Right lung (tissue), 5 donors: ENCODE measurements around the gene HCN2. TPM values are rescaled to one million over a fixed set of nuclear protein-coding genes. Genes with fewer than 3 reads are reported as not detected.
"Not testable (repeated sequence)": the region's sequence is repeated elsewhere in the genome, so short reads cannot be mapped to it uniquely, and the experiment has no call there.

Experiments
- DNase-seq, 2 donors: peaks; one replicate each; pipeline ENCODE4 v3.0.0-alpha.2; 2013
- polyA plus RNA-seq, 5 donors: library from polyadenylated mRNA; unstranded; fragments of 120-200 nt; gene quantifications; one replicate each; pipeline versions ENCODE4 v1.2.1 to v1.2.3, GENCODE V29; 2013; ENCODE audit warnings: inconsistent platforms in 1 of 5, low replicate concordance in 1 of 5; ENCODE audit not compliant: insufficient read length in 5 of 5, insufficient read depth in 1 of 5

Gene HCN2
- polyA plus RNA-seq, 5 donors, result 0.05 to 0.15 (median 0.13) TPM

GRCh38 chr19:618674-619285 is 29.1 kb downstream of the HCN2 start:
- no peak for DNase-seq

- DNase-seq, result no peak
Measured at GRCh38 chr19:619286-620002, 29.8 kb downstream of the HCN2 start.

- no peak for DNase-seq
Measured at GRCh38 chr19:620166-620862, 30.6 kb downstream of the HCN2 start.

GRCh38 chr19:621191-621590 is 31.5 kb downstream of the HCN2 start:
- not testable (repeated sequence) for DNase-seq

GRCh38 chr19:621819-622218 is 32.1 kb downstream of the HCN2 start:
- no peak for DNase-seq

- DNase-seq, result no peak
Measured at GRCh38 chr19:622666-623065, 33.0 kb downstream of the HCN2 start.

GRCh38 chr19:623175-623916 is 33.7 kb downstream of the HCN2 start:
- no peak for DNase-seq

- no peak for DNase-seq
Measured at GRCh38 chr19:623974-624373, 34.3 kb downstream of the HCN2 start.

- DNase-seq, result no peak
Measured at GRCh38 chr19:624433-625109, 34.9 kb downstream of the HCN2 start.

- DNase-seq, result no peak
Measured at GRCh38 chr19:625257-625656, 35.6 kb downstream of the HCN2 start.

- not testable (repeated sequence) for DNase-seq
Measured at GRCh38 chr19:626566-626965, 36.9 kb downstream of the HCN2 start.

GRCh38 chr19:628168-628567 is 38.5 kb downstream of the HCN2 start:
- DNase-seq, result no peak

GRCh38 chr19:629515-629914 is 39.8 kb downstream of the HCN2 start:
- DNase-seq, result not testable (repeated sequence)

- no peak for DNase-seq
Measured at GRCh38 chr19:629961-630714, 40.5 kb downstream of the HCN2 start.

- no peak for DNase-seq
Measured at GRCh38 chr19:632579-633067, 42.9 kb downstream of the HCN2 start.

- peak; percentile 97 to 99 for DNase-seq
Measured at GRCh38 chr19:633068-633785, 43.5 kb downstream of the HCN2 start, which contains the start of gene POLRMT. TSS of gene POLRMT (minus strand) at chr19:633537. CDS start at chr19:633512, 25 bp downstream.

- DNase-seq, result no peak
Measured at GRCh38 chr19:633786-634639, 44.3 kb downstream of the HCN2 start.

GRCh38 chr19:634975-635652 is 45.4 kb downstream of the HCN2 start:
- DNase-seq, result no peak
